ENCODE measurements around the gene ART1.

DNA sequence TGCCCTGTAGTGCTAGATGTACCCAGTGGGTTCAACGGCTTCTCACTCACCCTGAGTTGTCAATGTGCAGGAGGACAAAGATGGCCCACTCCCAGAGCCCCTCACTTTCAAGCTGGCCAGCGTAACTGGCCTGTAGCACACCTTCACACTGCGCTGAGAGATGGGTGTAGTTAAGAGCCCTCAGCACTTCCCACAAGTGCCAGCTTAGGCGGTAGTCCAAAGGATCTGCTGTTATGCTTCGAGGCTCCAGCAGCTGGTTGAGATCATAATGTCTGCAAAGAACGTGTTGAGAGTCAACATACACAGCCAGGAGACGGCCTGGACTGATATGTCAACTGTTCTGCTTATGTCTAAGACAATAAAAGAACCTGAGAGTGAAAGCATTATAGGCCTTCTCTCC is 41.0 kb downstream of the ART1 start:
- TF ChIP-seq, protein P1, sequence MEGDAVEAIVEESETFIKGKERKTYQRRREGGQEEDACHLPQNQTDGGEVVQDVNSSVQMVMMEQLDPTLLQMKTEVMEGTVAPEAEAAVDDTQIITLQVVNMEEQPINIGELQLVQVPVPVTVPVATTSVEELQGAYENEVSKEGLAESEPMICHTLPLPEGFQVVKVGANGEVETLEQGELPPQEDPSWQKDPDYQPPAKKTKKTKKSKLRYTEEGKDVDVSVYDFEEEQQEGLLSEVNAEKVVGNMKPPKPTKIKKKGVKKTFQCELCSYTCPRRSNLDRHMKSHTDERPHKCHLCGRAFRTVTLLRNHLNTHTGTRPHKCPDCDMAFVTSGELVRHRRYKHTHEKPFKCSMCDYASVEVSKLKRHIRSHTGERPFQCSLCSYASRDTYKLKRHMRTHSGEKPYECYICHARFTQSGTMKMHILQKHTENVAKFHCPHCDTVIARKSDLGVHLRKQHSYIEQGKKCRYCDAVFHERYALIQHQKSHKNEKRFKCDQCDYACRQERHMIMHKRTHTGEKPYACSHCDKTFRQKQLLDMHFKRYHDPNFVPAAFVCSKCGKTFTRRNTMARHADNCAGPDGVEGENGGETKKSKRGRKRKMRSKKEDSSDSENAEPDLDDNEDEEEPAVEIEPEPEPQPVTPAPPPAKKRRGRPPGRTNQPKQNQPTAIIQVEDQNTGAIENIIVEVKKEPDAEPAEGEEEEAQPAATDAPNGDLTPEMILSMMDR (IDR thresholded peaks at IDR 0.05), result no peak
- TF ChIP-seq JUN (CRISPR knock-in tag; IDR thresholded peaks at IDR 0.05), result no peak
- no peak for TF ChIP-seq SMAD4 (CRISPR knock-in tag; IDR thresholded peaks at IDR 0.05)
- TF ChIP-seq, protein P2, sequence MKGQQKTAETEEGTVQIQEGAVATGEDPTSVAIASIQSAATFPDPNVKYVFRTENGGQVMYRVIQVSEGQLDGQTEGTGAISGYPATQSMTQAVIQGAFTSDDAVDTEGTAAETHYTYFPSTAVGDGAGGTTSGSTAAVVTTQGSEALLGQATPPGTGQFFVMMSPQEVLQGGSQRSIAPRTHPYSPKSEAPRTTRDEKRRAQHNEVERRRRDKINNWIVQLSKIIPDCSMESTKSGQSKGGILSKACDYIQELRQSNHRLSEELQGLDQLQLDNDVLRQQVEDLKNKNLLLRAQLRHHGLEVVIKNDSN (CRISPR knock-in tag; IDR thresholded peaks at IDR 0.05), result no peak
- TF ChIP-seq, protein P3, sequence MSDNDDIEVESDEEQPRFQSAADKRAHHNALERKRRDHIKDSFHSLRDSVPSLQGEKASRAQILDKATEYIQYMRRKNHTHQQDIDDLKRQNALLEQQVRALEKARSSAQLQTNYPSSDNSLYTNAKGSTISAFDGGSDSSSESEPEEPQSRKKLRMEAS (CRISPR knock-in tag; IDR thresholded peaks at IDR 0.05), result no peak
- TF ChIP-seq, protein P4, sequence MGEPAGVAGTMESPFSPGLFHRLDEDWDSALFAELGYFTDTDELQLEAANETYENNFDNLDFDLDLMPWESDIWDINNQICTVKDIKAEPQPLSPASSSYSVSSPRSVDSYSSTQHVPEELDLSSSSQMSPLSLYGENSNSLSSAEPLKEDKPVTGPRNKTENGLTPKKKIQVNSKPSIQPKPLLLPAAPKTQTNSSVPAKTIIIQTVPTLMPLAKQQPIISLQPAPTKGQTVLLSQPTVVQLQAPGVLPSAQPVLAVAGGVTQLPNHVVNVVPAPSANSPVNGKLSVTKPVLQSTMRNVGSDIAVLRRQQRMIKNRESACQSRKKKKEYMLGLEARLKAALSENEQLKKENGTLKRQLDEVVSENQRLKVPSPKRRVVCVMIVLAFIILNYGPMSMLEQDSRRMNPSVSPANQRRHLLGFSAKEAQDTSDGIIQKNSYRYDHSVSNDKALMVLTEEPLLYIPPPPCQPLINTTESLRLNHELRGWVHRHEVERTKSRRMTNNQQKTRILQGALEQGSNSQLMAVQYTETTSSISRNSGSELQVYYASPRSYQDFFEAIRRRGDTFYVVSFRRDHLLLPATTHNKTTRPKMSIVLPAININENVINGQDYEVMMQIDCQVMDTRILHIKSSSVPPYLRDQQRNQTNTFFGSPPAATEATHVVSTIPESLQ (CRISPR knock-in tag; IDR thresholded peaks at IDR 0.05), result no peak
- TF ChIP-seq, protein P5, sequence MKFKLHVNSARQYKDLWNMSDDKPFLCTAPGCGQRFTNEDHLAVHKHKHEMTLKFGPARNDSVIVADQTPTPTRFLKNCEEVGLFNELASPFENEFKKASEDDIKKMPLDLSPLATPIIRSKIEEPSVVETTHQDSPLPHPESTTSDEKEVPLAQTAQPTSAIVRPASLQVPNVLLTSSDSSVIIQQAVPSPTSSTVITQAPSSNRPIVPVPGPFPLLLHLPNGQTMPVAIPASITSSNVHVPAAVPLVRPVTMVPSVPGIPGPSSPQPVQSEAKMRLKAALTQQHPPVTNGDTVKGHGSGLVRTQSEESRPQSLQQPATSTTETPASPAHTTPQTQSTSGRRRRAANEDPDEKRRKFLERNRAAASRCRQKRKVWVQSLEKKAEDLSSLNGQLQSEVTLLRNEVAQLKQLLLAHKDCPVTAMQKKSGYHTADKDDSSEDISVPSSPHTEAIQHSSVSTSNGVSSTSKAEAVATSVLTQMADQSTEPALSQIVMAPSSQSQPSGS (CRISPR knock-in tag; IDR thresholded peaks at IDR 0.05; ENCODE audit: borderline replicate concordance, low read depth), result no peak
- no peak for TF ChIP-seq ZNF138 (CRISPR knock-in tag; conservative IDR thresholded peaks at IDR 0.05)
- no peak for TF ChIP-seq SP1 (CRISPR knock-in tag; conservative IDR thresholded peaks at IDR 0.05)
- TF ChIP-seq, protein P6, sequence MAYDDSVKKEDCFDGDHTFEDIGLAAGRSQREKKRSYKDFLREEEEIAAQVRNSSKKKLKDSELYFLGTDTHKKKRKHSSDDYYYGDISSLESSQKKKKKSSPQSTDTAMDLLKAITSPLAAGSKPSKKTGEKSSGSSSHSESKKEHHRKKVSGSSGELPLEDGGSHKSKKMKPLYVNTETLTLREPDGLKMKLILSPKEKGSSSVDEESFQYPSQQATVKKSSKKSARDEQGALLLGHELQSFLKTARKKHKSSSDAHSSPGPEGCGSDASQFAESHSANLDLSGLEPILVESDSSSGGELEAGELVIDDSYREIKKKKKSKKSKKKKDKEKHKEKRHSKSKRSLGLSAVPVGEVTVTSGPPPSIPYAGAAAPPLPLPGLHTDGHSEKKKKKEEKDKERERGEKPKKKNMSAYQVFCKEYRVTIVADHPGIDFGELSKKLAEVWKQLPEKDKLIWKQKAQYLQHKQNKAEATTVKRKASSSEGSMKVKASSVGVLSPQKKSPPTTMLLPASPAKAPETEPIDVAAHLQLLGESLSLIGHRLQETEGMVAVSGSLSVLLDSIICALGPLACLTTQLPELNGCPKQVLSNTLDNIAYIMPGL (CRISPR knock-in tag; IDR thresholded peaks at IDR 0.05), result no peak
- TF ChIP-seq CBFB (CRISPR knock-in tag; IDR thresholded peaks at IDR 0.05; ENCODE audit: low read depth), result no peak
- no peak for TF ChIP-seq NFYB (CRISPR knock-in tag; conservative IDR thresholded peaks at IDR 0.05; ENCODE audit: low read depth)
